BLaER1 (cell line): ENCODE data around the gene EVA1C.
"Not testable (repeated sequence)": the region's sequence is repeated elsewhere in the genome, so short reads cannot be mapped to it uniquely, and the experiment has no call there.

Experiments
- H3K27ac ChIP-seq: shearing (Covaris generic); formaldehyde crosslinking; 2 replicates; pipeline ENCODE4 v1.8.1; 2022
- H3K27me3 ChIP-seq: shearing (Covaris generic); formaldehyde crosslinking; 2 replicates; pipeline ENCODE4 v1.8.1; 2022
- H3K36me3 ChIP-seq: shearing (Covaris generic); formaldehyde crosslinking; 2 replicates; pipeline ENCODE4 v1.8.1; 2022
- H3K4me1 ChIP-seq: shearing (Covaris generic); formaldehyde crosslinking; 2 replicates; pipeline ENCODE4 v1.8.1; 2022
- H3K4me2 ChIP-seq: shearing (Covaris generic); formaldehyde crosslinking; 2 replicates; pipeline ENCODE4 v1.8.1; 2022
- H3K4me3 ChIP-seq: shearing (Covaris generic); formaldehyde crosslinking; 2 replicates; pipeline ENCODE4 v1.8.1; 2022
- H3K9ac ChIP-seq: shearing (Covaris generic); formaldehyde crosslinking; 2 replicates; pipeline ENCODE4 v1.8.1; 2022
- H3K9me3 ChIP-seq: shearing (Covaris generic); formaldehyde crosslinking; 2 replicates; pipeline ENCODE4 v1.8.1; 2022
- H4K20me1 ChIP-seq: shearing (Covaris generic); formaldehyde crosslinking; 2 replicates; pipeline ENCODE4 v1.8.1; 2022
- Cebpa-rat ChIP-seq: shearing (Covaris generic); IDR thresholded peaks from 2 replicates; pipeline ENCODE4 v1.8.1; 2022

Gene EVA1C, protein sequence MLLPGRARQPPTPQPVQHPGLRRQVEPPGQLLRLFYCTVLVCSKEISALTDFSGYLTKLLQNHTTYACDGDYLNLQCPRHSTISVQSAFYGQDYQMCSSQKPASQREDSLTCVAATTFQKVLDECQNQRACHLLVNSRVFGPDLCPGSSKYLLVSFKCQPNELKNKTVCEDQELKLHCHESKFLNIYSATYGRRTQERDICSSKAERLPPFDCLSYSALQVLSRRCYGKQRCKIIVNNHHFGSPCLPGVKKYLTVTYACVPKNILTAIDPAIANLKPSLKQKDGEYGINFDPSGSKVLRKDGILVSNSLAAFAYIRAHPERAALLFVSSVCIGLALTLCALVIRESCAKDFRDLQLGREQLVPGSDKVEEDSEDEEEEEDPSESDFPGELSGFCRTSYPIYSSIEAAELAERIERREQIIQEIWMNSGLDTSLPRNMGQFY

GRCh38 chr21:32412162-32413014 is at the start of gene EVA1C:
Gene EVA1C (plus strand): TSS chr21:32412706. CDS start chr21:32412854, 148 bp downstream.
- Histone ChIP-seq H3K27me3 (peaks cover 71% of the 10 kb centered on the region), H3K9ac (peak within 1 kb of the TSS; percentile 15; the same call in 1 of the 2 replicates), H3K4me1 (peaks cover 11% of the 10 kb centered on the region), H3K9me3 (no peaks in the 10 kb centered on the region), H4K20me1 (peaks cover 34% of the 10 kb centered on the region; the same call in 1 of the 2 replicates), H3K36me3 (no peaks in the 10 kb centered on the region), H3K27ac (no peak within 1 kb of the TSS), H3K4me2 (peak within 1 kb of the TSS; percentile 83), H3K4me3 (peak within 1 kb of the TSS; percentile 65)
- no peak for TF ChIP-seq Cebpa-rat

DNA sequence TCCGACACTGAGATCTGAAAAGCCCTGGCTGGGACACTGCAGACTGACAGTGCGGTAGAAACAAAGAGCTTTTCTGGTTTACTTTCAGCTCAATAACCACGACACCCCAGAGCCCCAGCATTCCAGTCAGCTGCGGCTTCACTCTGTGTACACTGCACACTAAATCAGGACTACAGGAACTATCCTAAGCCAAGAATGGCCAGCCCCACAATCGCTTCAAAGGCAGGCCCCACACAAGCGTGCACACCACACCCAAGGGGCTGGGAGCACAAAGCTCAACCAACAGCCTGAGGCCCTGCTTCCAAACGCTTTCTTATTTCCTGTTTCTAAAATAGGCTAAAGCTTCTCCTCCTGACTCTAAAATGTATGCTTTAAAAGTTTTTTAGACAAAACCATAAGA is 48.1 kb upstream of the EVA1C start:
- Histone ChIP-seq H3K27ac (peak overlapping the region; percentile 71), H3K4me2 (peak overlapping the region; percentile 76), H3K9ac (peak overlapping the region; percentile 62), H3K4me1 (peaks cover 24% of the 10 kb centered on the region), H3K4me3 (peak overlapping the region; percentile 28; the same call in 1 of the 2 replicates), H3K36me3 (peaks cover 99% of the 10 kb centered on the region), H4K20me1 (no peaks in the 10 kb centered on the region), H3K27me3 (no peaks in the 10 kb centered on the region), H3K9me3 (no peaks in the 10 kb centered on the region)
- no peak for TF ChIP-seq Cebpa-rat

DNA sequence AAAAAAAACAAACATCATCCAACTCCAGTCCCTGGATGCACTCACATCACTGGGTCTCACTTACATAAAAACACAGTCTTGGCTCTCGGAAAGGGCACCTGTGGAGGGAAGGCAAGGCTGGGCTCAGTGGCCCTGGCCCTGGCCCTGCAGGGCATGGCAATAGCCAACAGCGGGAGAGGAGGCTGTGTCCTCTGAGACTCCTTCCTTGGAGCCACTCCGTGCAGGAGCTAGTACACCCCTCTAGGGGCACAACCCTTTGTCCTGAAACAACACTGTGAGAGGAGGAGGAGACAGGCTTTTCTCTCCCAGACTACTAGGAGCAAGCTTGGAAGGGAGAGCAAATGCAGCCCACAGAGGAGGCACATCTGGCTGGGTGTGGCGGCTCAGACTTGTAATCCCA is 47.7 kb upstream of the EVA1C start:
- H3K4me3 ChIP-seq, result no peak overlapping the region
- H3K27ac ChIP-seq, result peak overlapping the region; percentile 71
- peaks cover 99% of the 10 kb centered on the region for H3K36me3 ChIP-seq
- H3K4me1 ChIP-seq, result peaks cover 24% of the 10 kb centered on the region
- H4K20me1 ChIP-seq, result no peaks in the 10 kb centered on the region
- peak overlapping the region; percentile 62 for H3K9ac ChIP-seq
- no peaks in the 10 kb centered on the region for H3K27me3 ChIP-seq
- peak overlapping the region; percentile 76 for H3K4me2 ChIP-seq
- no peaks in the 10 kb centered on the region for H3K9me3 ChIP-seq
- TF ChIP-seq Cebpa-rat, result no peak

DNA sequence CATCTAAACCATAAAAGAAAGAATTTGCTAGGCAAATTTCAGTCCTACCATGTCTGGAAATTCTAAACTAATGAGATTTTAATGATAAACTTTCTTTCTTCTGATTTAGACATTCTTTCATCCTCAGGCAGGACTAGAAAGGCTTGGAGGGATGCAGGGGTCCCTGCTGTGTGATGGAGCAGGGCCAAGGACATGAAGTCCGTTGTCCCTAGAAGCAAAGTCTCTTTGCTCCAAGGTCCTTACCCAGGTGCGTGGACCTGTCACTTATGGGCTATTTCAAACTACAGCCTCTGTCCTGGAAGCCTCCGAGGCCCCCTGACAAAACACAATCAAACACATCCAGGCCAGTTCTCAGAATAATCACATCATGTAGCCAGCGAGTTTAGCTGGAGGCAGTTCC is 46.3 kb upstream of the EVA1C start:
- Histone ChIP-seq H4K20me1 (peaks cover 9% of the 10 kb centered on the region; the same call in 1 of the 2 replicates), H3K4me3 (no peak overlapping the region), H3K4me2 (no peak overlapping the region), H3K9ac (no peak overlapping the region), H3K9me3 (no peaks in the 10 kb centered on the region), H3K4me1 (peaks cover 24% of the 10 kb centered on the region), H3K27ac (no peak overlapping the region), H3K27me3 (no peaks in the 10 kb centered on the region), H3K36me3 (peaks cover 96% of the 10 kb centered on the region)
- TF ChIP-seq Cebpa-rat, result no peak

GRCh38 chr21:32367158-32367557 is 45.3 kb upstream of the EVA1C start:
- H3K36me3 ChIP-seq, result peaks cover 95% of the 10 kb centered on the region
- no peak overlapping the region for H3K9ac ChIP-seq
- no peak overlapping the region for H3K4me3 ChIP-seq
- no peaks in the 10 kb centered on the region for H3K9me3 ChIP-seq
- TF ChIP-seq Cebpa-rat, result no peak
- peaks cover 11% of the 10 kb centered on the region; the same call in 1 of the 2 replicates for H4K20me1 ChIP-seq
- no peak overlapping the region for H3K27ac ChIP-seq
- no peaks in the 10 kb centered on the region for H3K27me3 ChIP-seq
- H3K4me2 ChIP-seq, result no peak overlapping the region
- H3K4me1 ChIP-seq, result peaks cover 24% of the 10 kb centered on the region

- H3K9ac ChIP-seq, result no peak overlapping the region
- peaks cover 95% of the 10 kb centered on the region for H3K36me3 ChIP-seq
Observed at GRCh38 chr21:32368386-32368785, 44.1 kb upstream of the EVA1C start.

GRCh38 chr21:32368961-32369360 is 43.5 kb upstream of the EVA1C start:
- H3K36me3 ChIP-seq, result peaks cover 92% of the 10 kb centered on the region
- H4K20me1 ChIP-seq, result peaks cover 11% of the 10 kb centered on the region; the same call in 1 of the 2 replicates
- H3K9ac ChIP-seq, H3K4me2 ChIP-seq, H3K9me3 ChIP-seq, H3K27me3 ChIP-seq, H3K4me3 ChIP-seq, H3K27ac ChIP-seq: not testable (repeated sequence)
- H3K4me1 ChIP-seq, result peaks cover 19% of the 10 kb centered on the region

More at GRCh38 chr21:32368386-32368785, 44.1 kb upstream of the EVA1C start:
- H3K27me3 ChIP-seq, result no peaks in the 10 kb centered on the region
- TF ChIP-seq Cebpa-rat, result no peak
- H3K4me1 ChIP-seq, result peaks cover 24% of the 10 kb centered on the region
- H3K4me3 ChIP-seq, result no peak overlapping the region
- H3K27ac ChIP-seq, result no peak overlapping the region
- H4K20me1 ChIP-seq, result peaks cover 11% of the 10 kb centered on the region; the same call in 1 of the 2 replicates
- no peaks in the 10 kb centered on the region for H3K9me3 ChIP-seq
- no peak overlapping the region for H3K4me2 ChIP-seq

GRCh38 chr21:32370998-32371766 is 41.3 kb upstream of the EVA1C start:
- peaks cover 88% of the 10 kb centered on the region for H3K36me3 ChIP-seq
- peaks cover 22% of the 10 kb centered on the region for H4K20me1 ChIP-seq
- no peak overlapping the region for H3K27ac ChIP-seq
- H3K4me2 ChIP-seq, result no peak overlapping the region
- peaks cover 22% of the 10 kb centered on the region for H3K4me1 ChIP-seq
- no peak overlapping the region for H3K9ac ChIP-seq
- no peak for TF ChIP-seq Cebpa-rat
- H3K4me3 ChIP-seq, result no peak overlapping the region
- H3K9me3 ChIP-seq, result no peaks in the 10 kb centered on the region
- no peaks in the 10 kb centered on the region for H3K27me3 ChIP-seq

DNA sequence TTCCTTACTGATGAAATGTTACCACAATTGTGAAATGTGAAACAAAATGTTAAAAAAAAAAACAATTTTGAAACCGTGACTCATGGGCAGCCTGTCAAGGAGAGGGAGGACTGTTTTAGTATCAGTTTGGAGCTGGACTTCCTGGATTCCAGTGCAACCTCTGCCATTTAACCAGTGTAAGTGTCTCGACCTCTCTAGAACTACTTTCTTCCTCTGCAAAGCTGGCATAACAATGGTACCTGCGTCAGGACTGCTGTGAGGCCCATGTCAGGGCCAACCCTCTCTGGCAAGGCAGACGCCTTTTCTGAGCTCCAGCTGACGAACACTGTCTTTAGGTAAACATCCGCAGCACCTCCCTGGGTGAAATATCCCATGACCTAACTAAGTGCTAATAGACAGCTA is 40.6 kb upstream of the EVA1C start:
- peaks cover 23% of the 10 kb centered on the region for H3K4me1 ChIP-seq
- peaks cover 88% of the 10 kb centered on the region for H3K36me3 ChIP-seq
- H3K4me3 ChIP-seq, result no peak overlapping the region
- no peak overlapping the region for H3K4me2 ChIP-seq
- no peak overlapping the region for H3K9ac ChIP-seq
- no peak for TF ChIP-seq Cebpa-rat
- no peaks in the 10 kb centered on the region for H3K27me3 ChIP-seq
- peaks cover 24% of the 10 kb centered on the region for H4K20me1 ChIP-seq
- no peak overlapping the region for H3K27ac ChIP-seq
- H3K9me3 ChIP-seq, result no peaks in the 10 kb centered on the region
